H9 (cell line): Measurements from ENCODE around the gene ZBED1. TPM values are rescaled to one million over a fixed set of nuclear protein-coding genes. Genes with fewer than 3 reads are reported as not detected.
"Not testable (repeated sequence)": the region's sequence is repeated elsewhere in the genome, so short reads cannot be mapped to it uniquely, and the experiment has no call there.

ENCODE experiments used
- DNase-seq: peaks from one replicate; pipeline ENCODE4 v3.0.0-alpha.2; 2017
- H2AFZ ChIP-seq: one replicate; pipeline ENCODE4 v1.6.1; 2013; ENCODE audit warnings: mild to moderate bottlenecking, low read length, control low read depth, moderate library complexity
- H2AK5ac ChIP-seq: 2 replicates; pipeline ENCODE4 v1.6.1; 2013; ENCODE audit warnings: low read length, control low read depth, mixed read lengths; ENCODE audit not compliant: insufficient read length
- H2BK120ac ChIP-seq: one replicate; pipeline ENCODE4 v1.6.1; 2013; ENCODE audit warnings: low read depth, mild to moderate bottlenecking, low read length, control low read depth, inconsistent platforms; ENCODE audit not compliant: poor library complexity, severe bottlenecking
- H2BK12ac ChIP-seq: 2 replicates; pipeline ENCODE4 v1.6.1; 2013; ENCODE audit warnings: low read length, control low read depth, mixed read lengths, low read depth; ENCODE audit not compliant: insufficient read length
- H2BK15ac ChIP-seq: 2 replicates; pipeline ENCODE4 v1.6.1; 2013; ENCODE audit warnings: low read depth, low read length, control low read depth
- H2BK20ac ChIP-seq: one replicate; pipeline ENCODE4 v1.6.1; 2013; ENCODE audit warnings: low read depth, mild to moderate bottlenecking, low read length, control low read depth, inconsistent platforms; ENCODE audit not compliant: poor library complexity, severe bottlenecking
- H2BK5ac ChIP-seq: 2 replicates; pipeline ENCODE4 v1.6.1; 2013; ENCODE audit warnings: low read length, control low read depth, mixed read lengths; ENCODE audit not compliant: insufficient read length
- H3K14ac ChIP-seq: 2 replicates; pipeline ENCODE4 v1.6.1; 2013; ENCODE audit warnings: low read length, control low read depth; ENCODE audit not compliant: insufficient read depth
- H3K18ac ChIP-seq: 2 replicates; pipeline ENCODE4 v1.6.1; 2013; ENCODE audit warnings: low read depth, mild to moderate bottlenecking, mixed read lengths, low read length, control low read depth; ENCODE audit not compliant: insufficient read length
- H3K23ac ChIP-seq: 2 replicates; pipeline ENCODE4 v1.6.1; 2013; ENCODE audit warnings: low read length, control low read depth, mixed read lengths, low read depth; ENCODE audit not compliant: insufficient read length
- H3K23me2 ChIP-seq: 2 replicates; pipeline ENCODE4 v1.6.1; 2013; ENCODE audit warnings: low read depth, mild to moderate bottlenecking, mixed read lengths, low read length, control low read depth; ENCODE audit not compliant: insufficient read length, poor library complexity, severe bottlenecking
- H3K27ac ChIP-seq: 2 replicates; pipeline ENCODE4 v1.5.1; 2013; ENCODE audit warnings: low read length, control low read depth, mixed read lengths, low read depth; ENCODE audit not compliant: insufficient read length
- H3K27me3 ChIP-seq: 2 replicates; pipeline ENCODE4 v1.6.1; 2013; ENCODE audit warnings: low read length, control low read depth, inconsistent platforms; ENCODE audit not compliant: insufficient read depth
- H3K4ac ChIP-seq: 2 replicates; pipeline ENCODE4 v1.6.1; 2013; ENCODE audit warnings: low read depth, mild to moderate bottlenecking, control low read depth, inconsistent platforms, low read length, moderate library complexity
- H3K4me1 ChIP-seq: 2 replicates; pipeline ENCODE4 v1.6.1; 2013; ENCODE audit warnings: low read length, control low read depth, inconsistent platforms; ENCODE audit not compliant: insufficient read depth
- H3K4me2 ChIP-seq: 2 replicates; pipeline ENCODE4 v1.6.1; 2013; ENCODE audit warnings: low read length, control low read depth, mixed read lengths; ENCODE audit not compliant: insufficient read length, insufficient read depth
- H3K56ac ChIP-seq: 2 replicates; pipeline ENCODE4 v1.6.1; 2013; ENCODE audit warnings: low read depth, mild to moderate bottlenecking, mixed read lengths, low read length, control low read depth; ENCODE audit not compliant: insufficient read length
- H3K79me1 ChIP-seq: 2 replicates; pipeline ENCODE4 v1.6.1; 2013; ENCODE audit warnings: low read depth, mild to moderate bottlenecking, moderate library complexity, low read length, control low read depth, inconsistent platforms; ENCODE audit not compliant: insufficient read depth, poor library complexity, severe bottlenecking
- H3K79me2 ChIP-seq: 2 replicates; pipeline ENCODE4 v1.6.1; 2013; ENCODE audit warnings: low read length, control low read depth, inconsistent platforms; ENCODE audit not compliant: insufficient read depth
- H3K9ac ChIP-seq: 2 replicates; pipeline ENCODE4 v1.6.1; 2013; ENCODE audit warnings: low read length, control low read depth, mixed read lengths; ENCODE audit not compliant: insufficient read length; ENCODE audit errors: extremely low read depth
- H3K9me3 ChIP-seq: one replicate; pipeline ENCODE4 v1.6.1; 2013; ENCODE audit warnings: low read depth, low read length, inconsistent platforms; ENCODE audit not compliant: control insufficient read depth
- H3T11ph ChIP-seq: one replicate; pipeline ENCODE4 v1.6.1; 2013; ENCODE audit warnings: mild to moderate bottlenecking, low read length, control low read depth, inconsistent platforms
- H4K20me1 ChIP-seq: one replicate; pipeline ENCODE4 v1.6.1; 2013; ENCODE audit not compliant: control insufficient read depth, insufficient read length, insufficient read depth
- H4K5ac ChIP-seq: 2 replicates; pipeline ENCODE4 v1.6.1; 2013; ENCODE audit warnings: low read depth, mild to moderate bottlenecking, mixed read lengths, low read length, control low read depth; ENCODE audit not compliant: insufficient read length
- H4K8ac ChIP-seq: replicated peaks from 2 replicates; pipeline ENCODE4 v1.6.1; 2013; ENCODE audit warnings: low read length, control low read depth, mixed read lengths, low read depth; ENCODE audit not compliant: insufficient read length
- H4K91ac ChIP-seq: 2 replicates; pipeline ENCODE4 v1.6.1; 2013; ENCODE audit warnings: low read depth, mild to moderate bottlenecking, moderate library complexity, mixed read lengths, low read length, control low read depth; ENCODE audit not compliant: insufficient read length
- H3K27ac Mint-ChIP-seq, 3 experiments: 2 replicates in 2 of 3; 3 replicates in 1 of 3; pipeline ENCODE4 v1.8.0; 2020 to 2021; ENCODE audit warnings: mixed read lengths in 3 of 3, mild to moderate bottlenecking in 1 of 3, moderate library complexity in 1 of 3
- H3K27me3 Mint-ChIP-seq: 2 replicates; pipeline ENCODE4 v1.8.0; 2021; ENCODE audit warnings: low read depth, mild to moderate bottlenecking, moderate library complexity, mixed read lengths
- H3K36me3 Mint-ChIP-seq, 3 experiments: 2 replicates in 2 of 3; 3 replicates in 1 of 3; pipeline ENCODE4 v1.8.0; 2020 to 2021; ENCODE audit warnings: low read depth in 3 of 3, mixed read lengths in 3 of 3; ENCODE audit not compliant: insufficient read depth in 1 of 3
- H3K4me1 Mint-ChIP-seq, 2 experiments: 2 replicates each; pipeline ENCODE4 v1.8.0; 2020; ENCODE audit warnings: mixed read lengths in 2 of 2
- H3K4me3 Mint-ChIP-seq, 2 experiments: 2 replicates in 1 of 2; 3 replicates in 1 of 2; pipeline ENCODE4 v1.8.0; 2020 to 2021; ENCODE audit warnings: mild to moderate bottlenecking in 2 of 2, mixed read lengths in 2 of 2, moderate library complexity in 1 of 2
- H3K9me3 Mint-ChIP-seq, 2 experiments: 2 replicates in 1 of 2; 3 replicates in 1 of 2; pipeline ENCODE4 v1.8.0; 2020; ENCODE audit warnings: mild to moderate bottlenecking in 2 of 2, mixed read lengths in 2 of 2, moderate library complexity in 1 of 2
- CTCF ChIP-seq: fragments of 200-600 bp; sonication (generic); conservative IDR thresholded peaks from 3 replicates; pipeline ENCODE4 v1.8.0; 2021; ENCODE audit warnings: antibody characterized with exemption, mild to moderate bottlenecking
- WGBS: extraction: QIAGEN DNeasy Blood & Tissue Kit; methylation state at CpG from one replicate; pipeline ENCODE4 v1.1.7; 2013; ENCODE audit warnings: missing lambda C conversion rate, low lambda C conversion rate, mixed read lengths; ENCODE audit not compliant: insufficient read length; ENCODE audit errors: extremely low coverage; 5-methylcytosine and 5-hydroxymethylcytosine counted together
- total RNA-seq: library from RNA; stranded (reverse); gene quantifications from 2 replicates; pipeline ENCODE4 v1.2.1, GENCODE V29; 2021

The ZBED1 gene
- total RNA-seq, 1 experiment from 2014 or later = 61.1 TPM

GRCh38 chrX:2474280-2474962 is 26.4 kb downstream of the ZBED1 start:
- Histone ChIP-seq H2AFZ (no peak overlapping the region), H2BK12ac (no peak overlapping the region), H3K23ac (no peak overlapping the region), H2BK5ac (no peak overlapping the region), H2BK15ac (no peak overlapping the region), H3K9ac (no peak overlapping the region), H2BK20ac (no peak overlapping the region), H3K4ac (no peak overlapping the region), H4K5ac (no peak overlapping the region), H3K56ac (no peak overlapping the region), H3K79me2 (peaks cover 7% of the 10 kb centered on the region; the same call in 1 of the 2 replicates), H2AK5ac (no peak overlapping the region), H3K4me1 (no peaks in the 10 kb centered on the region), H3K9me3 (no peaks in the 10 kb centered on the region), H3K23me2 (no peaks in the 10 kb centered on the region), H4K91ac (no peak overlapping the region), H3K27me3 (no peaks in the 10 kb centered on the region), H3T11ph (no peak overlapping the region), H4K8ac (no peak overlapping the region), H3K27ac (no peak overlapping the region), H4K20me1 (peaks cover 5% of the 10 kb centered on the region), H3K79me1 (peaks cover 6% of the 10 kb centered on the region), H3K14ac (no peak overlapping the region), H3K4me2 (no peak overlapping the region), H3K18ac (no peak overlapping the region), H2BK120ac (no peak overlapping the region)
- DNase-seq = peak; percentile 62
- Mint-ChIP-seq H3K4me3 (no peak overlapping the region), H3K27me3 (0 out of 2 replicates have a peak, but pooled peaks cover 3% of the 10 kb centered on the region), H3K4me1 (peaks cover 16 to 31% of the 10 kb centered on the region in 2 experiments), H3K9me3 (peaks cover 8% of the 10 kb centered on the region in 2 experiments), H3K36me3 (peaks cover 16 to 36% (median 33%) of the 10 kb centered on the region in 3 experiments), H3K27ac (peak overlapping the region in 2 of 3 experiments; percentile 13 to 70; a peak in 2 of 7 replicates)
- TF ChIP-seq CTCF = no peak
- WGBS = no CpG with 5 or more reads among the region's 20 CpGs

DNA sequence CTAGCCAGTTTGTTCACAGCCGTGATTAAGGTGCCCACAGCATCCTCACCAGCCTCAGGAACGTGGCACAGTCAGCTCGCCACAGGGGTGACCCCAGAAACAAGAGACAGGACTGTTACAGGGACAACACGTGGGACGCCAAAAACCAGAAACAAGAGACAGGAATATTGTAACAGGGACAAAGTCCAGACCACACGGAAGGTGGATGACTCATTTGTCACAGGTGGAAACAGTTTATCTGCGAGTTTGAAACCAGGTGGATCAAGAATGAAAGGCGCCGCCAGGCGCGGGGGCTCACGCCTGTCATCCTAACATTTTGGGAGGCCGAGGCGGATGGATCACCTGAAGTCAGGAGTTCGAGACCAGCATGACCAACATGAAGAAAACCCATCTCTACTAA is 27.7 kb downstream of the ZBED1 start:
- H3K4ac ChIP-seq, H3K4me3 Mint-ChIP-seq, H4K8ac ChIP-seq, H3K14ac ChIP-seq, H2BK15ac ChIP-seq, H2BK20ac ChIP-seq, DNase-seq, H2AK5ac ChIP-seq, H3K4me1 ChIP-seq, H3K18ac ChIP-seq, H3K27me3 ChIP-seq, H2BK12ac ChIP-seq, H3K23me2 ChIP-seq, H3K9me3 ChIP-seq, H3K27me3 Mint-ChIP-seq, H3K56ac ChIP-seq, H3K27ac ChIP-seq, H3K79me1 ChIP-seq, H4K5ac ChIP-seq, H4K20me1 ChIP-seq, H2BK5ac ChIP-seq, H3T11ph ChIP-seq, H3K9ac ChIP-seq, H2AFZ ChIP-seq, H3K79me2 ChIP-seq, H4K91ac ChIP-seq, H3K23ac ChIP-seq, H2BK120ac ChIP-seq, H3K4me2 ChIP-seq: not testable (repeated sequence)
- peaks cover 13 to 27% of the 10 kb centered on the region in 2 experiments for H3K4me1 Mint-ChIP-seq
- peaks cover 20% of the 10 kb centered on the region in 2 experiments for H3K9me3 Mint-ChIP-seq
- H3K36me3 Mint-ChIP-seq = peaks cover 23 to 40% (median 38%) of the 10 kb centered on the region in 3 experiments
- WGBS = no CpG with 5 or more reads among the region's 15 CpGs
- peak overlapping the region; percentile 18 to 86 (median 85); a peak in 3 of 7 replicates for H3K27ac Mint-ChIP-seq
